CD4-positive, alpha-beta T cell (primary cell): Measurements from ENCODE around the gene PAK1. TPM values are rescaled to one million over a fixed set of nuclear protein-coding genes. Genes with fewer than 3 reads are reported as not detected.

Source experiments
- ATAC-seq: fragments of 200-7000 bp; cut with Tn5 transposase; one replicate; pipeline ENCODE4 v1.10.0; 2022; ENCODE audit warnings: mild to moderate bottlenecking; ENCODE audit not compliant: poor library complexity
- CTCF ChIA-PET: fragments of 350-600 bp; sonication (Branson Sonifier 250); formaldehyde crosslinking; loops from one replicate; lab custom pipeline; 2021; ENCODE audit warnings: antibody characterized with exemption, inconsistent platforms; lab: Charles Lee
- POLR2A ChIA-PET: fragments of 350-600 bp; sonication (Branson Sonifier 250); formaldehyde crosslinking; loops from one replicate; lab custom pipeline; 2021; ENCODE audit warnings: antibody characterized with exemption, inconsistent platforms; lab: Charles Lee
- DNase-seq, 14 experiments: peaks; one replicate each; pipeline ENCODE4 v3.0.0-alpha.2; 2013 to 2020; ENCODE audit warnings: mixed read lengths in 2 of 14
- H3K27ac ChIP-seq, 2 donors: one replicate each; pipeline versions ENCODE4 v1.5.1 to v1.7.0; 2013; ENCODE audit warnings: low read length in 2 of 2, low read depth in 1 of 2, mild to moderate bottlenecking in 1 of 2
- H3K27me3 ChIP-seq, 2 experiments: 1 replicate in 1 of 2; 2 replicates in 1 of 2; pipeline versions ENCODE4 v1.6.1 to v1.7.0; 2013; ENCODE audit warnings: low read length in 2 of 2, control low read depth in 1 of 2, mild to moderate bottlenecking in 1 of 2, moderate library complexity in 1 of 2; ENCODE audit not compliant: insufficient read depth in 2 of 2, control insufficient read depth in 1 of 2
- H3K36me3 ChIP-seq: one replicate; pipeline ENCODE4 v1.6.1; 2013; ENCODE audit warnings: low read length, control low read depth; ENCODE audit not compliant: insufficient read depth
- H3K4me1 ChIP-seq: one replicate; pipeline ENCODE4 v1.6.1; 2013; ENCODE audit warnings: low read length, control low read depth; ENCODE audit not compliant: insufficient read depth
- H3K4me3 ChIP-seq: one replicate; pipeline ENCODE4 v1.5.1; 2013; ENCODE audit warnings: mild to moderate bottlenecking, low read length, moderate library complexity
- H3K9me3 ChIP-seq, 2 experiments: 1 replicate in 1 of 2; 2 replicates in 1 of 2; pipeline versions ENCODE4 v1.6.1 to v1.7.0; 2013; ENCODE audit warnings: low read length in 2 of 2, mild to moderate bottlenecking in 2 of 2, control low read depth in 1 of 2, moderate library complexity in 1 of 2; ENCODE audit not compliant: control insufficient read depth in 1 of 2, insufficient read depth in 1 of 2
- H3K27ac Mint-ChIP-seq: one replicate; pipeline ENCODE4 v1.8.0; 2020; ENCODE audit warnings: mixed read lengths
- H3K27me3 Mint-ChIP-seq: one replicate; pipeline ENCODE4 v1.8.0; 2021; ENCODE audit warnings: mixed read lengths
- H3K36me3 Mint-ChIP-seq: one replicate; pipeline ENCODE4 v1.8.0; 2021; ENCODE audit warnings: low read depth, mixed read lengths
- H3K4me1 Mint-ChIP-seq: one replicate; pipeline ENCODE4 v1.8.0; 2021; ENCODE audit warnings: low read depth, mixed read lengths
- H3K4me3 Mint-ChIP-seq: one replicate; pipeline ENCODE4 v1.8.0; 2020; ENCODE audit warnings: mild to moderate bottlenecking, mixed read lengths
- H3K9me3 Mint-ChIP-seq: one replicate; pipeline ENCODE4 v1.8.0; 2020; ENCODE audit warnings: mixed read lengths
- intact Hi-C, 2 experiments: fragments of 100-400 bp; cut with DNase I in 1 of 2; cut with micrococcal nuclease in 1 of 2; formaldehyde crosslinking; loops; one replicate each; pipeline versions ENCODE4 v1.15.1 to v1.9.0; 2023 to 2025; cut with DNase I, micrococcal nuclease
- total RNA-seq, 174 experiments: library from RNA in 2 of 174; stranded (reverse) in 2 of 174; gene quantifications; one replicate each; pipeline ENCODE4 v1.2.3 and lab custom pipeline; 2021 to 2026
- TF ChIP-seq, protein P1 (sequence below): fragments of 200-600 bp; IDR thresholded peaks from one replicate; pipeline ENCODE4 v1.8.0; 2022; ENCODE audit warnings: antibody characterized with exemption, mild to moderate bottlenecking

PAK1 gene
- total RNA-seq, 2 experiments from 2014 or later: 6.9 to 12.6 TPM

DNA sequence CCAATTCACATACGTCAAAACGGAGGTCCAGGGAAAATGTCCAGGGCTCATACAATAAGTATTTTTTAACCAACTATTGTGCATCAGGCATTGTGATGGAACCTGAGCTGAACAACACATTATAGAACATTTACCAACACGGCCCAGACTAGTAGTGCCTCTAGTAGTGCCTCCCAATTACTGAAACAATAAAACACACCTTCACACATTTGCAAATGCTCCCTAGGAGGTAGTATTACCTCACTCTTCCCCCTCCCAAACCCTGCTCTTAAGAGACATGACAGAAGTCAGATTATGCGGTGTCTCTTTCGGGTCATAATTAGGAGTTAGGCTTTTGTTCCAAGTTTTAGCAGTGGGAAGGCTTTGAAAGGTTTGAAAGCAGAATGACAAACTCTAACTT is 61.1 kb downstream of the PAK1 start:
- peaks cover 22% of the 10 kb centered on the region for H3K4me1 ChIP-seq
- ATAC-seq: no peak
- Mint-ChIP-seq H3K27ac (peak overlapping the region; percentile 76), H3K9me3 (no peaks in the 10 kb centered on the region), H3K4me1 (peaks cover 40% of the 10 kb centered on the region), H3K36me3 (no peaks in the 10 kb centered on the region), H3K27me3 (no peaks in the 10 kb centered on the region), H3K4me3 (peak overlapping the region; percentile 67)
- DNase-seq: no peak
- H3K27me3 ChIP-seq: no peaks in the 10 kb centered on the region
- TF ChIP-seq, protein P1, sequence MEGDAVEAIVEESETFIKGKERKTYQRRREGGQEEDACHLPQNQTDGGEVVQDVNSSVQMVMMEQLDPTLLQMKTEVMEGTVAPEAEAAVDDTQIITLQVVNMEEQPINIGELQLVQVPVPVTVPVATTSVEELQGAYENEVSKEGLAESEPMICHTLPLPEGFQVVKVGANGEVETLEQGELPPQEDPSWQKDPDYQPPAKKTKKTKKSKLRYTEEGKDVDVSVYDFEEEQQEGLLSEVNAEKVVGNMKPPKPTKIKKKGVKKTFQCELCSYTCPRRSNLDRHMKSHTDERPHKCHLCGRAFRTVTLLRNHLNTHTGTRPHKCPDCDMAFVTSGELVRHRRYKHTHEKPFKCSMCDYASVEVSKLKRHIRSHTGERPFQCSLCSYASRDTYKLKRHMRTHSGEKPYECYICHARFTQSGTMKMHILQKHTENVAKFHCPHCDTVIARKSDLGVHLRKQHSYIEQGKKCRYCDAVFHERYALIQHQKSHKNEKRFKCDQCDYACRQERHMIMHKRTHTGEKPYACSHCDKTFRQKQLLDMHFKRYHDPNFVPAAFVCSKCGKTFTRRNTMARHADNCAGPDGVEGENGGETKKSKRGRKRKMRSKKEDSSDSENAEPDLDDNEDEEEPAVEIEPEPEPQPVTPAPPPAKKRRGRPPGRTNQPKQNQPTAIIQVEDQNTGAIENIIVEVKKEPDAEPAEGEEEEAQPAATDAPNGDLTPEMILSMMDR: no peak
- no peaks in the 10 kb centered on the region for H3K9me3 ChIP-seq
- no peaks in the 10 kb centered on the region for H3K36me3 ChIP-seq
- no peak overlapping the region for H3K27ac ChIP-seq
- intact Hi-C loops: loop anchor here (2.0 to 5.0 kb wide), 2 partner anchors 59 to 60 kb away; partner anchors contain the start of gene PAK1 (in 1 of the 2)
- H3K4me3 ChIP-seq: no peak overlapping the region
- ChIA-PET POLR2A (no interaction called here), CTCF (no interaction called here)

DNA sequence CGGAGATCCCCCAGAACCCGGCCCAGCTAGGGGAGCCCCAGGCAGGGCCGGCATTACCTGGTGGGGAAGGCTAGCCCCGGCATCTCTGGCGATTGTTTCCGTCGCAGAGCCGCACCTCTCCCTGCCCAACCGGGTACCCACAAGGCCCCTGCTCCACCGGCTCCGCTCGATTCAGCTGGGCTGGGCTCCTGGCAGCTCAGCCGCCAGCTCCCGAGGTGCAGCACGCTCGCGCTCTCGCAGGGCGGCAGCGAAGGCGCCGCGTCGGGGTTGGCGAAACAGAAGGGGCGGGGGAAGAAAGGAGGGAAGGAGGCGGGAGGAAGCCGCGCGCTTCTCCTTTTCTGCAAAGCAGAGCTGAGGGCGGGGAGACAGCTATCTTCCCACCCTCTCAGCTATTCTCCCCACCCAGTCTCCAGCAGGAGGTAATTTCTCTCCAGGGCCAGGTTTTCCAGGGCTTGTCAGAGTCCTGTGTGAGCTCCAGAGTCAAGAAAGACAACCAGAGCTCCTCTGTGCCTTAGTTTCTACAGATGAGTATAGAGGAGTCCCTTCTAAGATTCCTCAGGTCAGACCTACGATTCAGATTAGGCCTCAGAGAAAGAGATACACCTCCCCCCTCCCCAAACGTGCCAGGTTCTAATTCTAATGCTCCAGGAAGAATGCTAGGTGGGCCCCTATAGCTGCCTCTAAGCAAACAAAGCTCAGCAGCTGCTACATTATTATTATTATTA is 62.0 kb downstream of the PAK1 start:
- ChIA-PET POLR2A (interaction anchor here (0.6 to 1.5 kb wide), 5 partner anchors 15 to 152 kb away, joined by 3 to 8 read pairs (median 3); partner anchors contain the start of gene PAK1), CTCF (interaction anchor here (1.1 to 1.2 kb wide), 2 partner anchors 59 to 137 kb away, joined by 4 to 6 read pairs; no protein-coding TSS in a partner anchor)
- Histone ChIP-seq H3K27ac (peak overlapping the region in 1 of 2 donors; percentile 25), H3K27me3 (no peaks in the 10 kb centered on the region), H3K36me3 (no peaks in the 10 kb centered on the region), H3K4me1 (peaks cover 22% of the 10 kb centered on the region), H3K4me3 (peak overlapping the region; percentile 73), H3K9me3 (no peaks in the 10 kb centered on the region)
- ATAC-seq (peak; percentile 99), DNase-seq (peak; percentile 59 to 89 (median 72))
- TF ChIP-seq, protein P1: peak; percentile 11
- Mint-ChIP-seq H3K4me3 (peak overlapping the region; percentile 97), H3K36me3 (no peaks in the 10 kb centered on the region), H3K27me3 (no peaks in the 10 kb centered on the region), H3K27ac (peak overlapping the region; percentile 76), H3K4me1 (peaks cover 42% of the 10 kb centered on the region), H3K9me3 (no peaks in the 10 kb centered on the region)
- intact Hi-C loops: loop anchor here (2.0 to 5.0 kb wide), 3 partner anchors 60 to 137 kb away; partner anchors contain the start of gene PAK1 (in 1 of the 2)

DNA sequence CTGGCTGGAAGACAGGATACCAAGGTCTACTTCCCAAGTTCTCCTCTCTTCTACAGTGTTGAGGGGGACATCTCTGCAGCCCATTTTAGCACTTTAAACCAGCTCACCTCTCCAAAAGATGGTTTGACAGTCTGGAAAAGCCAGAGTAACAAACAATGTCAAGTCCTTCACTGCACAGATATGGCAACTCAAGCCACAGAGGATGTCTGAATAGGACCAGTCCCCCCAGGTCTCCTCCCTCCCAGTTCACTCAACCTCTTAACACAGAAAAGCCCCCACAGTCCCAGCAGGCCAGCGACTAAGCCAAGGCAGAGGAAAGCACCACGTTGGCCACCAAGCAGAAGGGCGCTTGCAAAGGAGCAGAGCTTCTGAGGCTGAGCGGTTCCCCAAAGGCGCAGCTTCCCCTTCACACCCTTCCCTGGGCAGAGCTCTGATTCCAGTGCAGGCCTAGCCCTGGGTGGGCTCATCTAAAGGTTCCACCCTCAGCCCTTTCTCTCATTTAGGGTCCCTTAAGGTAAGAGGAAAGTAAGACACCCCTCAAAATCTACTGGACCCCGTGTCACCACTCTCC is 62.7 kb downstream of the PAK1 start:
- Histone ChIP-seq H3K4me3 (peak overlapping the region; percentile 73), H3K36me3 (no peaks in the 10 kb centered on the region), H3K9me3 (no peaks in the 10 kb centered on the region), H3K27me3 (no peaks in the 10 kb centered on the region), H3K27ac (peak overlapping the region in 1 of 2 donors; percentile 11), H3K4me1 (peaks cover 22% of the 10 kb centered on the region)
- Mint-ChIP-seq H3K36me3 (no peaks in the 10 kb centered on the region), H3K4me3 (peak overlapping the region; percentile 97), H3K27ac (peak overlapping the region; percentile 76), H3K9me3 (no peaks in the 10 kb centered on the region), H3K4me1 (peaks cover 42% of the 10 kb centered on the region), H3K27me3 (no peaks in the 10 kb centered on the region)
- CTCF ChIA-PET: interaction anchor here (1.1 to 1.2 kb wide), 2 partner anchors 59 to 137 kb away, joined by 4 to 6 read pairs; no protein-coding TSS in a partner anchor
- TF ChIP-seq, protein P1: no peak
- intact Hi-C loops: loop anchor here in 1 of 2 experiments (2.0 to 5.0 kb wide), 2 partner anchors 61 to 138 kb away; partner anchors contain the start of gene PAK1
- DNase-seq: peak in 8 of 14 experiments; percentile 2 to 57 (median 16)
- peak; percentile 32 for ATAC-seq
- POLR2A ChIA-PET: interaction anchor here (1.0 to 1.5 kb wide), 4 partner anchors 14 to 62 kb away, joined by 3 to 8 read pairs (median 3); partner anchors contain the start of gene PAK1
